Glutamatergic neuron (in vitro differentiated cells): Measurements from ENCODE around the gene PFKM. TPM values are rescaled to one million over a fixed set of nuclear protein-coding genes. Genes with fewer than 3 reads are reported as not detected.

Experiments
- DNase-seq: peaks from one replicate; pipeline ENCODE4 v3.0.0; 2022
- H3K27ac Mint-ChIP-seq: one replicate; pipeline ENCODE4 v1.8.0; 2020; ENCODE audit warnings: mild to moderate bottlenecking, mixed read lengths, inconsistent platforms; ENCODE audit not compliant: unreplicated experiment
- H3K27me3 Mint-ChIP-seq: one replicate; pipeline ENCODE4 v1.8.0; 2020; ENCODE audit warnings: mild to moderate bottlenecking, moderate library complexity, mixed read lengths, inconsistent platforms; ENCODE audit not compliant: unreplicated experiment
- H3K36me3 Mint-ChIP-seq: one replicate; pipeline ENCODE4 v1.8.0; 2020; ENCODE audit warnings: mild to moderate bottlenecking, mixed read lengths, inconsistent platforms; ENCODE audit not compliant: unreplicated experiment
- H3K4me1 Mint-ChIP-seq: one replicate; pipeline ENCODE4 v1.8.0; 2020; ENCODE audit warnings: mild to moderate bottlenecking, low read depth, mixed read lengths, inconsistent platforms; ENCODE audit not compliant: unreplicated experiment
- H3K4me3 Mint-ChIP-seq: one replicate; pipeline ENCODE4 v1.8.0; 2020; ENCODE audit warnings: mild to moderate bottlenecking, mixed read lengths, inconsistent platforms; ENCODE audit not compliant: unreplicated experiment
- H3K9me3 Mint-ChIP-seq: one replicate; pipeline ENCODE4 v1.8.0; 2020; ENCODE audit warnings: mild to moderate bottlenecking, moderate library complexity, mixed read lengths, inconsistent platforms; ENCODE audit not compliant: unreplicated experiment
- CTCF ChIP-seq: fragments of 200-600 bp; sonication (generic); IDR thresholded peaks from one replicate; pipeline ENCODE4 v1.5.0; 2021; ENCODE audit not compliant: partially characterized antibody, unreplicated experiment
- total RNA-seq: library from RNA; stranded (reverse); fragmentation: NEBNext Ultra II Directional; extraction: Animal tissue kit (Norgen Biotek cat#: 25700); gene quantifications from one replicate; pipeline ENCODE4 v1.2.1, GENCODE V29; 2021; ENCODE audit not compliant: unreplicated experiment

Gene PFKM
- total RNA-seq, 1 donor from 2014 or later = 169 TPM

GRCh38 chr12:48132826-48133225, 13.7 kb downstream of the PFKM start:
- H3K4me3 Mint-ChIP-seq = no peak overlapping the region
- H3K9me3 Mint-ChIP-seq = no peaks in the 10 kb centered on the region
- peaks cover 4% of the 10 kb centered on the region for H3K36me3 Mint-ChIP-seq
- H3K27me3 Mint-ChIP-seq = no peaks in the 10 kb centered on the region
- no peak for TF ChIP-seq CTCF
- DNase-seq = no peak
- no peak overlapping the region for H3K27ac Mint-ChIP-seq
- H3K4me1 Mint-ChIP-seq = no peaks in the 10 kb centered on the region

GRCh38 chr12:48135027-48135426, 15.9 kb downstream of the PFKM start:
- H3K9me3 Mint-ChIP-seq = no peaks in the 10 kb centered on the region
- no peak overlapping the region for H3K27ac Mint-ChIP-seq
- DNase-seq = no peak
- TF ChIP-seq CTCF = no peak
- no peaks in the 10 kb centered on the region for H3K27me3 Mint-ChIP-seq
- H3K4me3 Mint-ChIP-seq = no peak overlapping the region
- no peaks in the 10 kb centered on the region for H3K4me1 Mint-ChIP-seq
- peaks cover 4% of the 10 kb centered on the region for H3K36me3 Mint-ChIP-seq

GRCh38 chr12:48142818-48143674, 23.9 kb downstream of the PFKM start:
- H3K27ac Mint-ChIP-seq = no peak overlapping the region
- H3K4me3 Mint-ChIP-seq = no peak overlapping the region
- no peak for DNase-seq
- no peaks in the 10 kb centered on the region for H3K9me3 Mint-ChIP-seq
- TF ChIP-seq CTCF = no peak
- no peaks in the 10 kb centered on the region for H3K4me1 Mint-ChIP-seq
- H3K36me3 Mint-ChIP-seq = peaks cover 5% of the 10 kb centered on the region
- H3K27me3 Mint-ChIP-seq = no peaks in the 10 kb centered on the region

GRCh38 chr12:48143898-48144297, 24.7 kb downstream of the PFKM start:
- H3K27ac Mint-ChIP-seq = no peak overlapping the region
- DNase-seq = no peak
- no peaks in the 10 kb centered on the region for H3K4me1 Mint-ChIP-seq
- TF ChIP-seq CTCF = no peak
- no peaks in the 10 kb centered on the region for H3K9me3 Mint-ChIP-seq
- peaks cover 5% of the 10 kb centered on the region for H3K36me3 Mint-ChIP-seq
- H3K4me3 Mint-ChIP-seq = no peak overlapping the region
- H3K27me3 Mint-ChIP-seq = no peaks in the 10 kb centered on the region

- Mint-ChIP-seq H3K4me3 (no peak overlapping the region), H3K4me1 (no peaks in the 10 kb centered on the region), H3K9me3 (no peaks in the 10 kb centered on the region), H3K27ac (no peak overlapping the region), H3K27me3 (no peaks in the 10 kb centered on the region), H3K36me3 (peaks cover 5% of the 10 kb centered on the region)
- DNase-seq = no peak
- TF ChIP-seq CTCF = no peak
Measured at GRCh38 chr12:48145981-48146380, 26.8 kb downstream of the PFKM start.
